HCT116 (cell line): ENCODE results near the gene SV2A. TPM values are rescaled to one million over a fixed set of nuclear protein-coding genes. Genes with fewer than 3 reads are reported as not detected.

Experiments used
- ATAC-seq: fragments of 200-7000 bp; cut with Tn5 transposase; 2 replicates; pipeline ENCODE4 v1.9.1; 2020; ENCODE audit warnings: mild to moderate bottlenecking, moderate library complexity
- BruUV-seq: library from RNA; stranded (reverse); fragments of 400-500 nt; replicated peaks from 2 replicates; lab custom pipeline; 2021; lab: Mats Ljungman, UMichigan
- CTCF ChIA-PET: fragments of 300-600 bp; sonication (Branson Sonifier 250); formaldehyde crosslinking; loops from one replicate; lab custom pipeline; 2021; ENCODE audit warnings: antibody characterized with exemption; lab: Charles Lee
- POLR2A ChIA-PET: fragments of 300-600, 350-600 bp; sonication (Branson Sonifier 250); formaldehyde crosslinking; loops from one replicate; lab custom pipeline; 2021; ENCODE audit warnings: antibody characterized with exemption; lab: Charles Lee
- RAD21 ChIA-PET, 2 experiments: fragments of 300-600 bp; sonication (Branson Sonifier 250); formaldehyde crosslinking; loops; one replicate each; lab custom pipeline; 2023; ENCODE audit warnings: low total read pairs in 2 of 2; ENCODE audit not compliant: uncharacterized antibody in 2 of 2, unreplicated experiment in 2 of 2, low non-redundant PET in 1 of 2; lab: Charles Lee
- DNase-seq: peaks from one replicate; pipeline ENCODE4 v3.0.0-alpha.2; 2010; ENCODE audit warnings: low read depth, low spot score
- H2AFZ ChIP-seq: fragments of 200-600 bp; shearing (Covaris generic), sonication (generic); 2 replicates; pipeline ENCODE4 v1.6.1; 2017; ENCODE audit warnings: low read depth, mixed run types, mixed read lengths, antibody characterized with exemption, low read length; ENCODE audit not compliant: poor library complexity, severe bottlenecking
- H3K27ac ChIP-seq: 2 replicates; pipeline ENCODE4 v1.5.1; 2012; ENCODE audit warnings: low read depth, low read length
- H3K27me3 ChIP-seq: fragments of 200-600 bp; sonication (generic); 2 replicates; pipeline ENCODE4 v1.6.1; 2016; ENCODE audit warnings: mixed run types, low read length, mixed read lengths; ENCODE audit not compliant: insufficient read depth
- H3K36me3 ChIP-seq, 2 experiments: fragments of 200-500 bp in 1 of 2; fragments of 200-600 bp in 1 of 2; sonication (Bioruptor generic) in 1 of 2; sonication (generic) in 1 of 2; 2 replicates each; pipeline versions ENCODE4 v1.5.1 to v1.6.1; 2014 to 2016; ENCODE audit warnings: low read length in 2 of 2, inconsistent platforms in 1 of 2, mixed read lengths in 1 of 2, mixed run types in 1 of 2; ENCODE audit not compliant: insufficient read depth in 2 of 2, control insufficient read depth in 1 of 2
- H3K4me1 ChIP-seq, 2 experiments: fragments of 200-600 bp in 1 of 2; sonication (generic) in 1 of 2; 2 replicates each; pipeline versions ENCODE4 v1.5.1 to v1.6.1; 2012 to 2017; ENCODE audit warnings: low read length in 2 of 2, inconsistent platforms in 1 of 2, mild to moderate bottlenecking in 1 of 2, mixed read lengths in 1 of 2, mixed run types in 1 of 2, moderate library complexity in 1 of 2; ENCODE audit not compliant: insufficient read depth in 2 of 2, control insufficient read depth in 1 of 2
- H3K4me2 ChIP-seq: fragments of 200-600 bp; sonication (generic); 2 replicates; pipeline ENCODE4 v1.6.1; 2017; ENCODE audit warnings: mixed run types, low read length, mixed read lengths
- H3K4me3 ChIP-seq, 2 experiments: fragments of 200-600 bp in 1 of 2; sonication (generic) in 1 of 2; replicated peaks in 1 of 2; 2 replicates each; pipeline ENCODE4 v1.5.1; 2011 to 2016; ENCODE audit warnings: low read length in 2 of 2, control low read depth in 1 of 2, low read depth in 1 of 2, mild to moderate bottlenecking in 1 of 2, mixed read lengths in 1 of 2, mixed run types in 1 of 2
- H3K79me2 ChIP-seq: fragments of 200-600 bp; sonication (generic); 2 replicates; pipeline ENCODE4 v1.6.1; 2017; ENCODE audit warnings: mild to moderate bottlenecking, mixed run types, low read length, moderate library complexity, mixed read lengths; ENCODE audit not compliant: insufficient read depth
- H3K9ac ChIP-seq: fragments of 200-600 bp; sonication (generic); 2 replicates; pipeline ENCODE4 v1.6.1; 2016; ENCODE audit warnings: low read length, mixed read lengths
- H3K9me2 ChIP-seq: fragments of 200-600 bp; sonication (generic), shearing (Covaris generic); 2 replicates; pipeline ENCODE4 v1.6.1; 2017; ENCODE audit warnings: mixed run types, mild to moderate bottlenecking, moderate library complexity; ENCODE audit not compliant: insufficient read depth
- H3K9me3 ChIP-seq, 2 experiments: fragments of 200-500 bp in 1 of 2; fragments of 200-600 bp in 1 of 2; sonication (Bioruptor generic) in 1 of 2; sonication (generic) in 1 of 2; 2 replicates each; pipeline ENCODE4 v1.6.1; 2014 to 2017; ENCODE audit warnings: low read length in 2 of 2, mixed read lengths in 2 of 2, inconsistent platforms in 1 of 2, low read depth in 1 of 2, mild to moderate bottlenecking in 1 of 2, mixed run types in 1 of 2, moderate library complexity in 1 of 2; ENCODE audit not compliant: control insufficient read depth in 1 of 2, insufficient read depth in 1 of 2
- H4K20me1 ChIP-seq: fragments of 200-600 bp; sonication (generic), shearing (Covaris generic); 2 replicates; pipeline ENCODE4 v1.6.1; 2017; ENCODE audit warnings: mixed run types, mild to moderate bottlenecking, moderate library complexity; ENCODE audit not compliant: insufficient read depth
- CEBPB ChIP-seq: IDR thresholded peaks from 2 replicates; pipeline ENCODE4 v1.6.1; 2012; ENCODE audit warnings: low read depth
- CTCF ChIP-seq, 3 experiments: fragments of 200-600 bp in 1 of 3; sonication (generic) in 1 of 3; IDR thresholded peaks in 2 of 3; conservative IDR thresholded peaks in 1 of 3; 2 replicates each; pipeline ENCODE4 v1.5.1; 2012 to 2017; ENCODE audit warnings: low read depth in 2 of 3, low read length in 2 of 3, antibody characterized with exemption in 1 of 3, borderline replicate concordance in 1 of 3, control low read depth in 1 of 3, mild to moderate bottlenecking in 1 of 3, mixed read lengths in 1 of 3, mixed run types in 1 of 3, moderate library complexity in 1 of 3; ENCODE audit not compliant: insufficient read depth in 1 of 3
- ELF1 ChIP-seq: IDR thresholded peaks from 2 replicates; pipeline ENCODE4 v1.6.1; 2012; ENCODE audit warnings: low read depth, borderline replicate concordance
- EZH2phosphoT487 ChIP-seq: fragments of 200-600 bp; IDR thresholded peaks from 2 replicates; pipeline ENCODE4 v1.6.1; 2018; ENCODE audit warnings: antibody characterized with exemption, borderline replicate concordance
- FOSL1 ChIP-seq: IDR thresholded peaks from 2 replicates; pipeline ENCODE4 v1.6.1; 2012; ENCODE audit warnings: low read depth
- JUND ChIP-seq: IDR thresholded peaks from 2 replicates; pipeline ENCODE4 v1.6.1; 2012
- MAX ChIP-seq: IDR thresholded peaks from 2 replicates; pipeline ENCODE4 v1.6.1; 2012
- POLR2A ChIP-seq: IDR thresholded peaks from 2 replicates; pipeline ENCODE4 v1.7.0; 2011; ENCODE audit warnings: borderline replicate concordance; ENCODE audit not compliant: insufficient read depth, insufficient read length; ENCODE audit errors: extremely low read depth
- POLR2AphosphoS5 ChIP-seq: IDR thresholded peaks from 2 replicates; pipeline ENCODE4 v1.6.1; 2011; ENCODE audit warnings: mild to moderate bottlenecking, low read depth, low read length, moderate library complexity
- REST ChIP-seq: IDR thresholded peaks from 2 replicates; pipeline ENCODE4 v1.6.1; 2012; ENCODE audit warnings: low read depth
- SIN3A ChIP-seq: IDR thresholded peaks from 2 replicates; pipeline ENCODE4 v1.6.1; 2012; ENCODE audit warnings: low read depth
- SP1 ChIP-seq: IDR thresholded peaks from 2 replicates; pipeline ENCODE4 v1.6.1; 2012; ENCODE audit warnings: low read depth
- SRF ChIP-seq: IDR thresholded peaks from 2 replicates; pipeline ENCODE4 v1.6.1; 2012; ENCODE audit warnings: low read depth
- TCF7L2 ChIP-seq: IDR thresholded peaks from 2 replicates; pipeline ENCODE4 v1.7.0; 2011; ENCODE audit warnings: borderline replicate concordance, inconsistent platforms; ENCODE audit not compliant: insufficient read depth, insufficient read length; ENCODE audit errors: extremely low read depth
- YY1 ChIP-seq: IDR thresholded peaks from 2 replicates; pipeline ENCODE4 v1.6.1; 2011; ENCODE audit warnings: low read length, low read depth, moderate library complexity, mild to moderate bottlenecking; ENCODE audit not compliant: insufficient replicate concordance; ENCODE audit errors: extremely low read depth
- ZNF274 ChIP-seq: fragments of 200-500 bp; sonication (Bioruptor generic); IDR thresholded peaks from 2 replicates; pipeline ENCODE4 v1.6.1; 2014; ENCODE audit warnings: mild to moderate bottlenecking, low read depth, low read length, inconsistent platforms
- intact Hi-C: fragments of 100-400 bp; cut with micrococcal nuclease; formaldehyde crosslinking; loops from 2 replicates; pipeline ENCODE4 v1.10.0; 2022
- total RNA-seq: library from RNA; stranded (reverse); gene quantifications from one replicate; pipeline ENCODE4 v1.2.1, GENCODE V29; 2021; ENCODE audit not compliant: unreplicated experiment

Gene SV2A
- total RNA-seq, 1 experiment from 2014 or later: 0.15 TPM

GRCh38 chr1:149885339-149886120 lies 32.1 kb downstream of the SV2A start:
- POLR2A ChIA-PET: interaction anchor here (0.8 to 5.5 kb wide), 11 partner anchors 8 to 301 kb away, joined by 4 to 46 read pairs (median 11); partner anchors contain the start of gene MTMR11
- Histone ChIP-seq H3K79me2 (no peaks in the 10 kb centered on the region), H3K9ac (peak overlapping the region; percentile 87), H3K36me3 (no peaks in the 10 kb centered on the region), H3K9me3 (no peaks in the 10 kb centered on the region), H3K9me2 (no peaks in the 10 kb centered on the region), H3K27me3 (no peaks in the 10 kb centered on the region), H3K4me1 (peaks cover 22 to 45% of the 10 kb centered on the region in 2 experiments), H4K20me1 (no peaks in the 10 kb centered on the region), H3K27ac (peak overlapping the region; percentile 91), H3K4me3 (peak overlapping the region; percentile 50 to 63), H2AFZ (no peak overlapping the region), H3K4me2 (peak overlapping the region; percentile 91)
- CTCF ChIA-PET: interaction anchor here (3.3 kb wide), 1 partner anchor 283 kb away, joined by 17 read pairs; no protein-coding TSS in a partner anchor
- intact Hi-C loops: no loop called here
- TF ChIP-seq POLR2AphosphoS5 (peak; percentile 76), POLR2A (peak; percentile 97), TCF7L2 (peak; percentile 30), FOSL1 (no peak), SIN3A (peak; percentile 78), YY1 (no peak), REST (no peak), MAX (peak; percentile 62), EZH2phosphoT487 (no peak), JUND (peak; percentile 15), ZNF274 (no peak), ELF1 (no peak), SP1 (peak; percentile 43; the same call in 1 of the 2 replicates), CTCF (IDR thresholded peaks at IDR 0.05 in 2 of 3, conservative IDR thresholded peaks at IDR 0.05 in 1 of 3; ENCODE audit: borderline replicate concordance in 1 of 3, insufficient read depth in 1 of 3, low read depth in 2 of 3, low read length in 2 of 3) (no peak), SRF (no peak; the same call in 1 of the 2 replicates), CEBPB (peak; percentile 22; the same call in 1 of the 2 replicates)
- peak; percentile 73 for DNase-seq
- ATAC-seq: peak; percentile 35
- RAD21 ChIA-PET: no interaction called here
- BruUV-seq: no TSS peak
